Esophagus muscularis mucosa (tissue), 4 donors: ENCODE measurements around the gene GAREM2. TPM values are rescaled to one million over a fixed set of nuclear protein-coding genes. Genes with fewer than 3 reads are reported as not detected.

Source experiments
- DNase-seq: peaks from one replicate; pipeline ENCODE4 v3.0.0-alpha.2; 2017; ENCODE audit errors: extremely low spot score
- H3K27ac ChIP-seq, 4 donors: fragments of 200-600 bp; sonication (generic); replicated peaks in 1 of 4; 1 replicate in 3 of 4; 2 replicates in 1 of 4; pipeline ENCODE4 v1.5.1; 2016 to 2019; ENCODE audit warnings: mild to moderate bottlenecking in 1 of 4
- H3K27me3 ChIP-seq, 4 donors: fragments of 200-600 bp; sonication (generic); one replicate each; pipeline versions ENCODE4 v1.5.1 to v1.6.0; 2016 to 2019
- H3K36me3 ChIP-seq, 4 donors: fragments of 200-600 bp; sonication (generic); one replicate each; pipeline ENCODE4 v1.5.1; 2016 to 2019
- H3K4me1 ChIP-seq, 4 donors: fragments of 200-600 bp; sonication (generic); one replicate each; pipeline ENCODE4 v1.5.1; 2016 to 2019
- H3K4me3 ChIP-seq, 4 donors: fragments of 200-600 bp; sonication (generic); 1 replicate in 2 of 4; 2 replicates in 2 of 4; pipeline ENCODE4 v1.5.1; 2016 to 2019; ENCODE audit warnings: mild to moderate bottlenecking in 4 of 4, moderate library complexity in 1 of 4
- H3K9me3 ChIP-seq, 4 donors: fragments of 200-600 bp; sonication (generic); 1 replicate in 3 of 4; 2 replicates in 1 of 4; pipeline ENCODE4 v1.5.1; 2016 to 2019
- EP300 ChIP-seq: sonication (generic); formaldehyde crosslinking; IDR thresholded peaks from one replicate; pipeline ENCODE4 v1.6.1; 2017; ENCODE audit warnings: antibody characterized with exemption
- POLR2A ChIP-seq: fragments of 450-650 bp; IDR thresholded peaks from one replicate; pipeline ENCODE4 v1.6.1; 2017; ENCODE audit warnings: antibody characterized with exemption, moderate library complexity, mild to moderate bottlenecking, low read depth
- POLR2AphosphoS5 ChIP-seq, 2 donors: sonication (generic); formaldehyde crosslinking; IDR thresholded peaks; one replicate each; pipeline ENCODE4 v1.6.1; 2017; ENCODE audit warnings: antibody characterized with exemption in 2 of 2
- WGBS: methylation state at CpG from one replicate; pipeline ENCODE4 v1.1.5; 2018; 5-methylcytosine and 5-hydroxymethylcytosine counted together
- intact Hi-C: fragments of 100-400 bp; cut with DNase I; formaldehyde crosslinking; loops from one replicate; pipeline ENCODE4 v1.15.1; 2023
- total RNA-seq, 4 donors: library from RNA; depleted of rRNA; stranded (reverse); fragments of >200 nt; gene quantifications; one replicate each; pipeline versions ENCODE4 v1.1.0 to v1.2.1, GENCODE V29; 2016
- TF ChIP-seq, protein P1 (sequence below), 3 experiments: fragments of 200-600 bp in 2 of 3; fragments of 450-650 bp in 1 of 3; sonication (generic) in 2 of 3; IDR thresholded peaks; one replicate each; pipeline ENCODE4 v1.5.1; 2017 to 2019; ENCODE audit warnings: antibody characterized with exemption in 3 of 3, mild to moderate bottlenecking in 2 of 3, moderate library complexity in 1 of 3

The GAREM2 gene
- total RNA-seq, 4 donors from 2014 or later, result 2.5 to 5.5 (median 3.6) TPM

GRCh38 chr2:26173776-26174482 lies 1.0 kb downstream of the GAREM2 start:
- intact Hi-C loops, result no loop called here
- H3K9me3 ChIP-seq, result no peaks in the 10 kb centered on the region
- peak overlapping the region; percentile 51 to 60 (median 55) for H3K4me3 ChIP-seq
- H3K36me3 ChIP-seq, result no peaks in the 10 kb centered on the region
- no peak for TF ChIP-seq POLR2AphosphoS5 (IDR thresholded peaks at IDR 0.05)
- TF ChIP-seq, protein P1, sequence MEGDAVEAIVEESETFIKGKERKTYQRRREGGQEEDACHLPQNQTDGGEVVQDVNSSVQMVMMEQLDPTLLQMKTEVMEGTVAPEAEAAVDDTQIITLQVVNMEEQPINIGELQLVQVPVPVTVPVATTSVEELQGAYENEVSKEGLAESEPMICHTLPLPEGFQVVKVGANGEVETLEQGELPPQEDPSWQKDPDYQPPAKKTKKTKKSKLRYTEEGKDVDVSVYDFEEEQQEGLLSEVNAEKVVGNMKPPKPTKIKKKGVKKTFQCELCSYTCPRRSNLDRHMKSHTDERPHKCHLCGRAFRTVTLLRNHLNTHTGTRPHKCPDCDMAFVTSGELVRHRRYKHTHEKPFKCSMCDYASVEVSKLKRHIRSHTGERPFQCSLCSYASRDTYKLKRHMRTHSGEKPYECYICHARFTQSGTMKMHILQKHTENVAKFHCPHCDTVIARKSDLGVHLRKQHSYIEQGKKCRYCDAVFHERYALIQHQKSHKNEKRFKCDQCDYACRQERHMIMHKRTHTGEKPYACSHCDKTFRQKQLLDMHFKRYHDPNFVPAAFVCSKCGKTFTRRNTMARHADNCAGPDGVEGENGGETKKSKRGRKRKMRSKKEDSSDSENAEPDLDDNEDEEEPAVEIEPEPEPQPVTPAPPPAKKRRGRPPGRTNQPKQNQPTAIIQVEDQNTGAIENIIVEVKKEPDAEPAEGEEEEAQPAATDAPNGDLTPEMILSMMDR (IDR thresholded peaks at IDR 0.05), result no peak
- TF ChIP-seq POLR2A, result no peak
- TF ChIP-seq EP300, result no peak
- no peak for DNase-seq
- WGBS, result 17% methylated on average over 13 of the region's 46 CpGs
- H3K27me3 ChIP-seq, result peaks cover 0 to 45% (median 23%) of the 10 kb centered on the region in 4 donors
- peaks cover 14 to 26% (median 24%) of the 10 kb centered on the region in 4 donors for H3K4me1 ChIP-seq
- no peak overlapping the region for H3K27ac ChIP-seq

DNA sequence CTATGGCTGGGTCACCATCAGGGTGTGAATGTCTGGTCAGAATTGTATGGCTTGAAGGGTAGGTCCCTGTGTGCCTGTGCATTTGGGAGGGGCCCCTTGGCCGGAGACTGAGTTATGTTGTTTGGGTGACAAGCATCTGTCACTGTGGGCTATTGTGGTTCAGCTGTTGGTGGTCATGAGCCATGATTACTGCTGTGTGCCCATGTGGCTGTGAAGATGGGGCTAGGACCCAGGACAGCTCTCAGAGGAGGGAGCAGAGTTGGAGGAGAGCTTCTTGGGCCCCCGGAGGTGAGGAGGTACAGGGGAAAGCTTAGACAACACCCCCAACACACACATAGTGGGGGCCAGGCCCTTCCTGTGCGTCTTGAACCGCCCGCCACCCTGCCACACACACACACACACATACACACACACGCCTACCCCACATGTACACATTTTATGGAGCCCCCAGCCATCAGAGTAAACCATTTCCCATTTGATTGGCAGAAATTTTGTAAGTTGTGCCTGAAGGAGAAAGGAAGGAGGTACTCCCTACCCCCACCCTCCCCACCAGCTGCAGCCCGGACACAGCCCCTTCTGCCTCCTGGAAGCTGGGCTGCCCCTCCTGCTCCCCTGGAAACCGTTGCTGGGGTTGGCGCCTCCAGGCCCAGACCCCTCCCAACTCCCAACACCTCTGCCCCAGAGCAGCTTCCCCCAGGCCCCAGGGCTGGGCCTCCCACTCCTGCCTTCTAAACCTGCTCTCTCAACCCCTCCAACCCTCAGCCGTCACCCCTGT lies 2.0 kb downstream of the GAREM2 start:
- no peak for DNase-seq
- 79% methylated on average over 7 of the region's 10 CpGs for WGBS
- Histone ChIP-seq H3K4me3 (no peak overlapping the region), H3K27ac (no peak overlapping the region), H3K9me3 (no peaks in the 10 kb centered on the region), H3K4me1 (peaks cover 18 to 35% (median 33%) of the 10 kb centered on the region in 4 donors), H3K27me3 (peaks cover 0 to 48% (median 25%) of the 10 kb centered on the region in 4 donors), H3K36me3 (no peaks in the 10 kb centered on the region)
- intact Hi-C loops, result no loop called here
- no peak for TF ChIP-seq POLR2A
- no peak for TF ChIP-seq EP300
- TF ChIP-seq POLR2AphosphoS5 (IDR thresholded peaks at IDR 0.05), result no peak
- TF ChIP-seq, protein P1 (IDR thresholded peaks at IDR 0.05), result no peak

GRCh38 chr2:26175466-26176278 lies 2.8 kb downstream of the GAREM2 start:
- intact Hi-C loops, result no loop called here
- no peak overlapping the region for H3K4me3 ChIP-seq
- peaks cover 0 to 51% (median 25%) of the 10 kb centered on the region in 4 donors for H3K27me3 ChIP-seq
- TF ChIP-seq POLR2A, result no peak
- TF ChIP-seq EP300, result no peak
- no peak for TF ChIP-seq POLR2AphosphoS5 (IDR thresholded peaks at IDR 0.05)
- TF ChIP-seq, protein P1 (IDR thresholded peaks at IDR 0.05), result no peak
- peaks cover 18 to 36% (median 34%) of the 10 kb centered on the region in 4 donors for H3K4me1 ChIP-seq
- 72% methylated on average over 10 of the region's 15 CpGs for WGBS
- no peak for DNase-seq
- H3K9me3 ChIP-seq, result no peaks in the 10 kb centered on the region
- no peaks in the 10 kb centered on the region for H3K36me3 ChIP-seq
- no peak overlapping the region for H3K27ac ChIP-seq

DNA sequence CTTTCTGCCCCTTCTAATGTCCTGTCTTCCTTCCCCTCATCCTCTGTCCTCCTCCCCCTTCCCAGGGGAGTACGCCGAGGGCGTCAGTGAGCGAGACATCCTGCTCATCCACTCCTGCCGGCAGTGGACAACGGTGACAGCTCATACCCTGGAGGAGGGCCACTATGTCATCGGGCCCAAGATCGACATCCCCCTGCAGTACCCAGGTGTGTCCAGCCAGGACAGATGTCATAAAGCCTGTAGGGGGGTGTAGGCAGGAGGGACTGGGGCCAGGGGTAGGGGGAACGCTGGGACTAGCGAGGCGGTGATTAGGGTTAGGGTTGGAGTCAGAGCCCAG lies 3.4 kb downstream of the GAREM2 start:
- peaks cover 0 to 51% (median 25%) of the 10 kb centered on the region in 4 donors for H3K27me3 ChIP-seq
- intact Hi-C loops, result no loop called here
- no peak for DNase-seq

More for the DNA sequence above, 3.4 kb downstream of the GAREM2 start:
- 83% methylated on average over 9 of the region's 11 CpGs for WGBS
- Histone ChIP-seq H3K27ac (no peak overlapping the region), H3K4me3 (no peak overlapping the region), H3K4me1 (peaks cover 18 to 36% (median 34%) of the 10 kb centered on the region in 4 donors), H3K9me3 (no peaks in the 10 kb centered on the region), H3K36me3 (no peaks in the 10 kb centered on the region)
- TF ChIP-seq, protein P1 (IDR thresholded peaks at IDR 0.05), result no peak
- TF ChIP-seq POLR2AphosphoS5 (IDR thresholded peaks at IDR 0.05), result no peak
- TF ChIP-seq POLR2A, result no peak
- TF ChIP-seq EP300, result no peak
